CD4-positive, alpha-beta T cell treated with Interleukin-15 for 4 hours (primary cell): Measurements from ENCODE around the gene PARP3.
A peak's percentile ranks its signal among the peaks of the same experiment; 100 is the strongest.

Source experiments
- DNase-seq: peaks from one replicate; pipeline ENCODE4 v3.0.0-alpha.2; 2020; ENCODE audit warnings: low spot score

PARP3 gene

GRCh38 chr3:51966922-51967383 is 24.8 kb downstream of the PARP3 start:
- DNase-seq, result no peak

GRCh38 chr3:51967384-51968169 is 25.4 kb downstream of the PARP3 start, which contains the start of gene PCBP4:
Gene PCBP4 (minus strand): TSS chr3:51967454. CDS start chr3:51961240, 6,214 bp downstream.
- peak; percentile 15 for DNase-seq

GRCh38 chr3:51968170-51968775 is 26.1 kb downstream of the PARP3 start:
- no peak for DNase-seq

- no peak for DNase-seq
Observed at GRCh38 chr3:51968883-51969678, 26.9 kb downstream of the PARP3 start.

- DNase-seq, result no peak
Observed at GRCh38 chr3:51969841-51970240, 27.7 kb downstream of the PARP3 start.

- DNase-seq, result no peak
Observed at GRCh38 chr3:51970606-51971300, 28.6 kb downstream of the PARP3 start.

GRCh38 chr3:51971350-51971749 is 29.2 kb downstream of the PARP3 start:
- DNase-seq, result no peak

GRCh38 chr3:51974277-51974962 is 32.3 kb downstream of the PARP3 start:
- DNase-seq, result no peak

GRCh38 chr3:51974963-51975851 is 33.0 kb downstream of the PARP3 start, which contains the start of gene ABHD14A:
Gene ABHD14A (plus strand): TSS chr3:51975064. CDS start chr3:51975136, 72 bp downstream.
- DNase-seq, result peak; percentile 73

GRCh38 chr3:51975852-51976549 is 33.8 kb downstream of the PARP3 start:
- DNase-seq, result no peak

- DNase-seq, result peak; percentile 34
Observed at GRCh38 chr3:51977446-51978142, 35.4 kb downstream of the PARP3 start.

GRCh38 chr3:51978143-51978502 is 36.0 kb downstream of the PARP3 start:
- no peak for DNase-seq

- DNase-seq, result no peak
Observed at GRCh38 chr3:51980253-51980652, 38.1 kb downstream of the PARP3 start.

GRCh38 chr3:51982352-51982837 is 40.2 kb downstream of the PARP3 start:
- DNase-seq, result no peak

GRCh38 chr3:51982838-51983577 is 40.8 kb downstream of the PARP3 start, which contains the start of gene ACY1:
Gene ACY1 (plus strand): TSS chr3:51983535. CDS start chr3:51984065, 530 bp downstream.
- peak; percentile 54 for DNase-seq

- no peak for DNase-seq
Observed at GRCh38 chr3:51983578-51984268, 41.6 kb downstream of the PARP3 start.

GRCh38 chr3:51984269-51984647 is 42.1 kb downstream of the PARP3 start:
- no peak for DNase-seq
